ENCODE measurements around the gene PER3.

PER3 gene

DNA sequence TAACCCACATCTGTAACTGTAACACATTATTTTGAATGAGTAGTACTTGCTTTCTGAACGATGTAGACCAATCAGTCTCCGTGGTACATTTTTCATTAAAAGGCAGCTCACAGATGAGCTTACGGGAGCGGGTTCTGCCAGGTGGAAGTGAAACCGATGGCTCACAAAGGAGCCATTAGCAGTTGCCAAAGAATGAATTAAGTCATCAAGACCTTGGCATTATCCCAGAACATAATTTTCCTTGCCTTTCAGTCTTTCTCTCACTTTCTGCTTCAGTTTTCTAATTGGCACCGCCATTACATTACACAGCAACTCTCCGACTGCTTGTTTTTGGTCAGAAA lies 102.3 kb downstream of the PER3 start:
- H3F3A ChIP-seq (ENCODE audit: control insufficient read depth, insufficient read depth): no peaks in the 10 kb centered on the region
- no peaks in the 10 kb centered on the region for H3K79me2 ChIP-seq (ENCODE audit: control insufficient read depth, low read length)
- no peaks in the 10 kb centered on the region for H3K9me2 ChIP-seq (replicated peaks; ENCODE audit: control insufficient read depth, low read length)
- H3K9me3 ChIP-seq (ENCODE audit: control insufficient read depth, insufficient read depth, low read length): peaks cover 3% of the 10 kb centered on the region; the same call in 1 of the 2 replicates
- H3K27ac ChIP-seq (ENCODE audit: low read depth, low read length): no peak overlapping the region
- no peaks in the 10 kb centered on the region for H3K36me3 ChIP-seq (ENCODE audit: control insufficient read depth, low read length)
- TF ChIP-seq CTCF (IDR thresholded peaks at IDR 0.05; ENCODE audit: low read depth, low read length, poor library complexity, severe bottlenecking) (no peak), EZH2phosphoT487 (IDR thresholded peaks at IDR 0.05; ENCODE audit: borderline replicate concordance, low read length) (no peak)
- H3K27me3 ChIP-seq (ENCODE audit: control insufficient read depth, low read length): 0 out of 2 replicates have a peak, but pooled peaks cover 4% of the 10 kb centered on the region
- no peaks in the 10 kb centered on the region for H4K20me1 ChIP-seq (ENCODE audit: control insufficient read depth, insufficient read depth, low read depth, low read length)
- H3K4me2 ChIP-seq (ENCODE audit: low read length): no peak overlapping the region
- H3K4me3 ChIP-seq (ENCODE audit: low read length): no peak overlapping the region
- no peaks in the 10 kb centered on the region for H3K4me1 ChIP-seq (ENCODE audit: control insufficient read depth, low read length)

GRCh38 chr1:7888248-7889081 lies 104.4 kb downstream of the PER3 start:
- Histone ChIP-seq H3K79me2 (ENCODE audit: control insufficient read depth, low read length) (no peaks in the 10 kb centered on the region), H3K4me1 (ENCODE audit: control insufficient read depth, low read length) (no peaks in the 10 kb centered on the region), H3K4me2 (ENCODE audit: low read length) (no peak overlapping the region), H4K20me1 (ENCODE audit: control insufficient read depth, insufficient read depth, low read depth, low read length) (no peaks in the 10 kb centered on the region), H3K27me3 (ENCODE audit: control insufficient read depth, low read length) (no peaks in the 10 kb centered on the region), H3K9me3 (ENCODE audit: control insufficient read depth, insufficient read depth, low read length) (peaks cover 3% of the 10 kb centered on the region; the same call in 1 of the 2 replicates), H3K4me3 (ENCODE audit: low read length) (no peak overlapping the region), H3K27ac (ENCODE audit: low read depth, low read length) (no peak overlapping the region), H3F3A (ENCODE audit: control insufficient read depth, insufficient read depth) (no peaks in the 10 kb centered on the region), H3K9me2 (replicated peaks; ENCODE audit: control insufficient read depth, low read length) (no peaks in the 10 kb centered on the region), H3K36me3 (ENCODE audit: control insufficient read depth, low read length) (no peaks in the 10 kb centered on the region)
- no peak for TF ChIP-seq CTCF (IDR thresholded peaks at IDR 0.05; ENCODE audit: low read depth, low read length, poor library complexity, severe bottlenecking)
- no peak for TF ChIP-seq EZH2phosphoT487 (IDR thresholded peaks at IDR 0.05; ENCODE audit: borderline replicate concordance, low read length)

DNA sequence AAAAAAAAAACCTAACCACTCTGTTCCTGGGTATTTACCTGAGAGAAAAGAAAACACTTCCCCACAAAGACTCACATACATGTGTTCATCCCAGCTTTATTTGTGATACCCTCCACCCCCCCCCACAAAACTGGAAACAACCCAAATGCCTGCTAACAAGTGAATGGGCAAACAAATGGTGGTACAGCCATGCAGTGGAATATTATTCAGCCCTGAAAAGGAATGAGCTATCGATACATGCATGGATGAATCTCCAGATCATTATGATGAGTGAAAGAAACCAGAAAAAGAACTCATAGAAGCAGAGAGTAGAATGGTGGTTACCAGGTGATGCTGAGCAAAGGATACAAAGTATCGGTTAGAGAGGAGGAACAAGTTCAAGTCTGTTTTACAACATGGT lies 106.8 kb downstream of the PER3 start:
- no peaks in the 10 kb centered on the region for H3K9me3 ChIP-seq (ENCODE audit: control insufficient read depth, insufficient read depth, low read length)
- no peaks in the 10 kb centered on the region for H3K27me3 ChIP-seq (ENCODE audit: control insufficient read depth, low read length)
- H3K27ac ChIP-seq (ENCODE audit: low read depth, low read length): no peak overlapping the region
- no peaks in the 10 kb centered on the region for H3K79me2 ChIP-seq (ENCODE audit: control insufficient read depth, low read length)
- H3K4me3 ChIP-seq (ENCODE audit: low read length): no peak overlapping the region
- no peak overlapping the region for H3K4me2 ChIP-seq (ENCODE audit: low read length)
- H3F3A ChIP-seq (ENCODE audit: control insufficient read depth, insufficient read depth): no peaks in the 10 kb centered on the region
- TF ChIP-seq CTCF (IDR thresholded peaks at IDR 0.05; ENCODE audit: low read depth, low read length, poor library complexity, severe bottlenecking): no peak
- no peak for TF ChIP-seq EZH2phosphoT487 (IDR thresholded peaks at IDR 0.05; ENCODE audit: borderline replicate concordance, low read length)
- H3K4me1 ChIP-seq (ENCODE audit: control insufficient read depth, low read length): no peaks in the 10 kb centered on the region
- H4K20me1 ChIP-seq (ENCODE audit: control insufficient read depth, insufficient read depth, low read depth, low read length): no peaks in the 10 kb centered on the region
- H3K9me2 ChIP-seq (replicated peaks; ENCODE audit: control insufficient read depth, low read length): no peaks in the 10 kb centered on the region
- H3K36me3 ChIP-seq (ENCODE audit: control insufficient read depth, low read length): no peaks in the 10 kb centered on the region

All from DOHH2 (cell line).